ENCODE data around the gene FGF19.

FGF19 gene

GRCh38 chr11:69703768-69704507 is at the start of gene FGF19:
TSS of gene FGF19 (minus strand) at chr11:69704022. CDS start at chr11:69703876, 146 bp downstream.
- DNase-seq, result no peak

GRCh38 chr11:69752890-69753289 is 49.1 kb upstream of the FGF19 start:
- DNase-seq, result no peak

- DNase-seq, result no peak
Observed at GRCh38 chr11:69750875-69751597, 47.2 kb upstream of the FGF19 start.

GRCh38 chr11:69750108-69750850 is 46.5 kb upstream of the FGF19 start:
- DNase-seq, result no peak

GRCh38 chr11:69748637-69749036 is 44.8 kb upstream of the FGF19 start:
- no peak for DNase-seq

GRCh38 chr11:69746752-69747742 is 43.2 kb upstream of the FGF19 start:
- no peak for DNase-seq

GRCh38 chr11:69746140-69746539 is 42.3 kb upstream of the FGF19 start:
- DNase-seq, result no peak

- DNase-seq, result no peak
Observed at GRCh38 chr11:69745201-69745600, 41.4 kb upstream of the FGF19 start.

- DNase-seq, result no peak
Observed at GRCh38 chr11:69744435-69744834, 40.6 kb upstream of the FGF19 start.

GRCh38 chr11:69734841-69735240 is 31.0 kb upstream of the FGF19 start:
- no peak for DNase-seq

GRCh38 chr11:69734367-69734766 is 30.5 kb upstream of the FGF19 start:
- no peak for DNase-seq

- DNase-seq, result no peak
Observed at GRCh38 chr11:69732910-69733309, 29.1 kb upstream of the FGF19 start.

GRCh38 chr11:69731110-69731509 is 27.3 kb upstream of the FGF19 start:
- no peak for DNase-seq

- no peak for DNase-seq
Observed at GRCh38 chr11:69730500-69730899, 26.7 kb upstream of the FGF19 start.

- no peak for DNase-seq
Observed at GRCh38 chr11:69729252-69729651, 25.4 kb upstream of the FGF19 start.

- no peak for DNase-seq
Observed at GRCh38 chr11:69727266-69727665, 23.4 kb upstream of the FGF19 start.

GRCh38 chr11:69726481-69726880 is 22.7 kb upstream of the FGF19 start:
- DNase-seq, result no peak

- no peak for DNase-seq
Observed at GRCh38 chr11:69726019-69726418, 22.2 kb upstream of the FGF19 start.

GRCh38 chr11:69721745-69722144 is 17.9 kb upstream of the FGF19 start:
- DNase-seq, result no peak

- DNase-seq, result no peak
Observed at GRCh38 chr11:69721106-69721505, 17.3 kb upstream of the FGF19 start.

- DNase-seq, result no peak
Observed at GRCh38 chr11:69718912-69719311, 15.1 kb upstream of the FGF19 start.

- no peak for DNase-seq
Observed at GRCh38 chr11:69718147-69718546, 14.3 kb upstream of the FGF19 start.
